ENCODE measurements around the gene PIP5KL1.

- TF ChIP-seq EZH2 (IDR thresholded peaks at IDR 0.05) (no peak), POLR2AphosphoS5 (IDR thresholded peaks at IDR 0.05; ENCODE audit: borderline replicate concordance, low read depth, low read length) (no peak), FOXP2 (optimal IDR thresholded peaks at IDR 0.05; ENCODE audit: control extremely low read depth, extremely low read length, insufficient read depth) (no peak)
These were observed 10.0 kb upstream of the PIP5KL1 start for GRCh38 chr9:127940593-127940992.

Measured in SK-N-MC (cell line).